IMR-90 (cell line): ENCODE data around the gene SH3GL2. TPM values are rescaled to one million over a fixed set of nuclear protein-coding genes. Genes with fewer than 3 reads are reported as not detected.

Source experiments
- ATAC-seq: fragments of 200-7000 bp; cut with Tn5 transposase; 2 replicates; pipeline ENCODE4 v1.9.1; 2020; ENCODE audit warnings: low read depth, mild to moderate bottlenecking, moderate library complexity
- BruUV-seq: library from RNA; stranded (reverse); fragments of 400-500 nt; replicated peaks from 2 replicates; lab custom pipeline; 2021; lab: Mats Ljungman, UMichigan
- CTCF ChIA-PET: fragments of 300-600 bp; formaldehyde crosslinking; extraction: SDS; loops from one replicate; lab custom pipeline; 2021; ENCODE audit warnings: antibody characterized with exemption; lab: Yijun Ruan, JAX
- POLR2A ChIA-PET: fragments of 300-600 bp; sonication (Branson Sonifier 250); formaldehyde crosslinking; loops from one replicate; lab custom pipeline; 2022; ENCODE audit warnings: antibody characterized with exemption; ENCODE audit not compliant: unreplicated experiment; lab: Charles Lee
- DNase-seq: peaks from one replicate; pipeline ENCODE4 v3.0.0; 2013
- H2AFZ ChIP-seq: replicated peaks from 2 replicates; pipeline ENCODE3; 2013; ENCODE audit warnings: low read length, mild to moderate bottlenecking; ENCODE audit not compliant: poor library complexity
- H2AK5ac ChIP-seq: 2 replicates; pipeline ENCODE4 v1.6.1; 2013; ENCODE audit warnings: low read depth, low read length, inconsistent platforms
- H2AK9ac ChIP-seq: replicated peaks from 2 replicates; pipeline ENCODE3; 2013; ENCODE audit warnings: mild to moderate bottlenecking, low read depth, low read length, moderate library complexity; ENCODE audit not compliant: poor library complexity
- H2BK120ac ChIP-seq: 2 replicates; pipeline ENCODE4 v1.6.1; 2013; ENCODE audit warnings: low read depth, low read length, inconsistent platforms
- H2BK15ac ChIP-seq: 3 replicates; pipeline ENCODE4 v1.6.1; 2013; ENCODE audit warnings: low read depth, low read length, inconsistent platforms
- H2BK20ac ChIP-seq: 2 replicates; pipeline ENCODE4 v1.6.1; 2013; ENCODE audit warnings: low read depth, mild to moderate bottlenecking, inconsistent platforms, low read length, moderate library complexity
- H2BK5ac ChIP-seq: 2 replicates; pipeline ENCODE4 v1.6.1; 2013; ENCODE audit warnings: mild to moderate bottlenecking, low read depth, low read length, inconsistent platforms; ENCODE audit not compliant: poor library complexity, severe bottlenecking
- H3K14ac ChIP-seq: replicated peaks from 2 replicates; pipeline ENCODE4 v1.6.1; 2013; ENCODE audit warnings: low read depth, low read length, inconsistent platforms
- H3K18ac ChIP-seq: 2 replicates; pipeline ENCODE4 v1.6.1; 2013; ENCODE audit warnings: low read depth, low read length, control low read depth
- H3K23ac ChIP-seq: 2 replicates; pipeline ENCODE4 v1.6.1; 2013; ENCODE audit warnings: low read depth, low read length, inconsistent platforms
- H3K27ac ChIP-seq: 2 replicates; pipeline ENCODE4 v1.5.1; 2013; ENCODE audit warnings: mild to moderate bottlenecking, control low read depth, low read length; ENCODE audit not compliant: insufficient read depth
- H3K27me3 ChIP-seq: 2 replicates; pipeline ENCODE4 v1.6.1; 2013; ENCODE audit warnings: low read length; ENCODE audit not compliant: control insufficient read depth, insufficient read depth
- H3K36me3 ChIP-seq: 2 replicates; pipeline ENCODE4 v1.6.1; 2013; ENCODE audit warnings: low read length, mixed read lengths; ENCODE audit not compliant: control insufficient read depth, insufficient read depth
- H3K4ac ChIP-seq: 2 replicates; pipeline ENCODE4 v1.6.1; 2013; ENCODE audit warnings: low read depth, low read length, inconsistent platforms
- H3K4me1 ChIP-seq: 2 replicates; pipeline ENCODE4 v1.6.1; 2013; ENCODE audit warnings: low read length, mixed read lengths; ENCODE audit not compliant: control insufficient read depth, insufficient read depth
- H3K4me2 ChIP-seq: 2 replicates; pipeline ENCODE4 v1.6.1; 2013; ENCODE audit warnings: low read depth, mild to moderate bottlenecking, control low read depth, low read length, moderate library complexity
- H3K4me3 ChIP-seq: 2 replicates; pipeline ENCODE4 v1.5.1; 2013; ENCODE audit warnings: low read depth, mild to moderate bottlenecking, control low read depth, low read length, moderate library complexity; ENCODE audit not compliant: insufficient read depth
- H3K56ac ChIP-seq: 2 replicates; pipeline ENCODE4 v1.6.1; 2013; ENCODE audit warnings: low read length, inconsistent platforms; ENCODE audit not compliant: insufficient read depth; ENCODE audit errors: extremely low read depth
- H3K79me1 ChIP-seq, 2 experiments: 2 replicates each; pipeline ENCODE4 v1.6.1; 2013; ENCODE audit warnings: low read length in 2 of 2, inconsistent platforms in 1 of 2, low read depth in 1 of 2
- H3K9ac ChIP-seq: 2 replicates; pipeline ENCODE4 v1.6.1; 2013; ENCODE audit warnings: low read depth, low read length, control low read depth
- H3K9me1 ChIP-seq: 2 replicates; pipeline ENCODE4 v1.6.1; 2013; ENCODE audit warnings: low read length, inconsistent platforms; ENCODE audit not compliant: insufficient read depth
- H3K9me3 ChIP-seq: 2 replicates; pipeline ENCODE4 v1.6.1; 2013; ENCODE audit warnings: low read length; ENCODE audit not compliant: control insufficient read depth, insufficient read depth
- H4K20me1 ChIP-seq: 2 replicates; pipeline ENCODE4 v1.6.1; 2013; ENCODE audit warnings: low read length, inconsistent platforms; ENCODE audit not compliant: insufficient read depth
- H4K5ac ChIP-seq: 2 replicates; pipeline ENCODE4 v1.6.1; 2013; ENCODE audit warnings: mild to moderate bottlenecking, low read depth, low read length, control low read depth
- H4K8ac ChIP-seq, 2 experiments: 2 replicates each; pipeline ENCODE4 v1.6.1; 2013; ENCODE audit warnings: low read depth in 2 of 2, low read length in 2 of 2, control low read depth in 1 of 2, inconsistent platforms in 1 of 2
- H4K91ac ChIP-seq: 2 replicates; pipeline ENCODE4 v1.6.1; 2013; ENCODE audit warnings: low read depth, low read length, inconsistent platforms; ENCODE audit not compliant: insufficient read depth
- RCOR1 ChIP-seq: IDR thresholded peaks from 2 replicates; pipeline ENCODE4 v1.6.1; 2012; ENCODE audit warnings: mild to moderate bottlenecking, low read length, improper control_type of control experiment; ENCODE audit not compliant: insufficient replicate concordance
- WGBS, 2 experiments: methylation state at CpG; one replicate each; pipeline versions ENCODE4 v1.1.5 to v1.1.7; 2013; ENCODE audit warnings: missing lambda C conversion rate in 2 of 2; ENCODE audit not compliant: insufficient read length in 1 of 2; ENCODE audit errors: extremely low coverage in 2 of 2; 5-methylcytosine and 5-hydroxymethylcytosine counted together
- dilution Hi-C: fragments of 300-500 bp; cut with HindIII; formaldehyde crosslinking; loops from one replicate; pipeline ENCODE4 v1.14.3; 2018; ENCODE audit warnings: low sequenced_read_pairs; ENCODE audit not compliant: unreplicated experiment
- in situ Hi-C: fragments of 300-500 bp; cut with MboI; formaldehyde crosslinking; loops from 3 replicates; pipeline ENCODE4 v1.14.3; 2019; ENCODE audit warnings: low sequenced_read_pairs, inconsistent platforms, mixed read lengths
- intact Hi-C: fragments of 100-400 bp; cut with micrococcal nuclease; formaldehyde crosslinking; loops from 2 replicates; pipeline ENCODE4 v1.10.0; 2022
- polyA plus RNA-seq, 3 experiments: library from polyadenylated mRNA; depleted of rRNA; stranded (reverse); fragments of >200 nt; gene quantifications; 2 replicates each; pipeline ENCODE4 v1.2.3, GENCODE V29; 2012; ENCODE audit warnings: low replicate concordance in 1 of 3
- total RNA-seq: library from RNA; depleted of rRNA; stranded (reverse); fragments of >200 nt; gene quantifications from 2 replicates; pipeline ENCODE4 v1.2.3, GENCODE V29; 2012

SH3GL2 gene
- total and polyA plus RNA-seq, 2 of the 4 experiments (the other 2 are of a cell fraction) = under 0.01 to 0.05 TPM

DNA sequence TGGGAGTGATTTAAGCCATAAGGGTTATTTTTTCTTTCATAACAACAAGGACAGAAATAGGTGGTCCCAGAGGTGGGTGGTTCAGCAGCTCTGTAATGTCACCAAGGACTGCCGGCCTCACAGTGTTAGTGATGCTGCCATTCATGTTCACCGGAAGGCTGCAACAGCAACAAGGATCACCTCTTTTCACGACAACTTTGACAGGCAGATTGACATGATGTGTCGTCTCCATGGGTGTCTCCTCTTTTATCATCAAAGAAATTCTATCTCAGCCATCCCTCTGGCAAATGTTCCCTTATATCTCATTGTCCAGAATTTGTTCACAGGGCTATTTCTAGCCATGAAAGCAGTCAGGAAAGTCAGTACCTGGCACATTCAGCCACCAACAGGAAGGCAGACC lies 231.5 kb downstream of the SH3GL2 start:
- ChIA-PET POLR2A (interaction anchor here (0.6 kb wide), 1 partner anchor 403 kb away, joined by 3 read pairs; no protein-coding TSS in a partner anchor), CTCF (interaction anchor here (1.1 to 2.4 kb wide), 6 partner anchors 10 to 1364 kb away, joined by 3 to 21 read pairs (median 4); no protein-coding TSS in a partner anchor)
- BruUV-seq = no TSS peak
- Histone ChIP-seq H3K4me1 (no peaks in the 10 kb centered on the region), H3K9me1 (no peaks in the 10 kb centered on the region), H4K91ac (no peak overlapping the region), H3K27me3 (peaks cover 3% of the 10 kb centered on the region), H2AFZ (no peak overlapping the region), H3K56ac (no peak overlapping the region), H3K9ac (no peak overlapping the region), H3K4ac (no peak overlapping the region), H3K79me1 (no peaks in the 10 kb centered on the region), H4K20me1 (no peaks in the 10 kb centered on the region), H3K23ac (no peak overlapping the region), H3K18ac (no peak overlapping the region), H2BK5ac (no peak overlapping the region), H3K27ac (no peak overlapping the region), H2BK120ac (no peak overlapping the region), H4K5ac (no peak overlapping the region), H4K8ac (no peak overlapping the region), H3K4me3 (no peak overlapping the region), H2AK9ac (no peak overlapping the region), H2AK5ac (no peak overlapping the region), H3K36me3 (no peaks in the 10 kb centered on the region), H3K9me3 (no peaks in the 10 kb centered on the region), H2BK15ac (no peak overlapping the region), H2BK20ac (no peak overlapping the region), H3K4me2 (no peak overlapping the region), H3K14ac (no peak overlapping the region)
- in situ Hi-C loops (loop anchor here (5.0 to 25.0 kb wide), 2 partner anchors 627 to 1222 kb away; partner anchors contain the start of gene SAXO1), dilution Hi-C loops (no loop called here), intact Hi-C loops (loop anchor here (2.0 kb wide), 2 partner anchors 1218 to 1646 kb away; no protein-coding TSS in a partner anchor)
- no peak for DNase-seq
- ATAC-seq = no peak
- 61% methylated on average over 3 of the region's 4 CpGs; no CpG with 5 or more reads in 1 of the 2 experiments for WGBS, 2 experiments
- TF ChIP-seq RCOR1 = no peak
